ENCODE results near the gene TMEM26.
"Not testable (repeated sequence)": the region's sequence is repeated elsewhere in the genome, so short reads cannot be mapped to it uniquely, and the experiment has no call there.

TMEM26 gene

GRCh38 chr10:61391281-61391680, 61.9 kb downstream of the TMEM26 start:
- H3K14ac ChIP-seq (ENCODE audit: low read length in 2 of 2) = no peak overlapping the region
- H2AK5ac ChIP-seq (ENCODE audit: low read length, severe bottlenecking) = no peak overlapping the region
- no peak overlapping the region for H2BK5ac ChIP-seq (ENCODE audit: low read depth, low read length, poor library complexity, severe bottlenecking)
- H2BK12ac ChIP-seq (ENCODE audit: low read length in 2 of 2) = no peak overlapping the region
- H3K4ac ChIP-seq (ENCODE audit: low read depth in 1 of 2, low read length in 2 of 2) = no peak overlapping the region
- no peaks in the 10 kb centered on the region for H3K4me1 ChIP-seq (ENCODE audit: control insufficient read depth, insufficient read depth, low read depth, low read length)
- no peak overlapping the region for H4K91ac ChIP-seq (ENCODE audit: low read length)
- no peaks in the 10 kb centered on the region for H3K27me3 ChIP-seq (ENCODE audit: control insufficient read depth in 1 of 2, insufficient read depth in 1 of 2, low read length in 2 of 2)
- no peak overlapping the region for H3K4me2 ChIP-seq (ENCODE audit: low read length, poor library complexity, severe bottlenecking)
- H3K9me3 ChIP-seq (ENCODE audit: control insufficient read depth, low read length) = no peaks in the 10 kb centered on the region
- no peak overlapping the region for H2BK120ac ChIP-seq (ENCODE audit: low read depth, low read length)
- no peak overlapping the region for H3K4me3 ChIP-seq (ENCODE audit: insufficient read depth in 1 of 2, low read depth in 1 of 2, low read length in 2 of 2)
- H3K23ac ChIP-seq (ENCODE audit: low read length in 2 of 2) = no peak overlapping the region
- H3K79me1 ChIP-seq (replicated peaks; ENCODE audit: low read length, poor library complexity, severe bottlenecking) = no peaks in the 10 kb centered on the region
- no peaks in the 10 kb centered on the region for H3K36me3 ChIP-seq (ENCODE audit: control insufficient read depth in 1 of 2, insufficient read depth in 2 of 2, low read depth in 1 of 2, low read length in 2 of 2)
- H3K9ac ChIP-seq (ENCODE audit: low read length) = no peak overlapping the region
- no CpG with 5 or more reads among the region's 3 CpGs for WGBS
- H3K18ac ChIP-seq (ENCODE audit: low read depth in 1 of 2, low read length in 2 of 2) = no peak overlapping the region
- H2BK15ac ChIP-seq (ENCODE audit: low read depth, poor library complexity, severe bottlenecking) = no peak overlapping the region
- no peak overlapping the region for H3K27ac ChIP-seq (ENCODE audit: low read length, poor library complexity, severe bottlenecking)
- DNase-seq = no peak
- no peak overlapping the region for H4K8ac ChIP-seq (ENCODE audit: low read length)
- no peak overlapping the region for H2AFZ ChIP-seq (ENCODE audit: low read depth, low read length)

- no peak overlapping the region for H3K18ac ChIP-seq (ENCODE audit: low read depth in 1 of 2, low read length in 2 of 2)
- H2BK5ac ChIP-seq (ENCODE audit: low read depth, low read length, poor library complexity, severe bottlenecking) = no peak overlapping the region
- H2AFZ ChIP-seq (ENCODE audit: low read depth, low read length) = no peak overlapping the region
- H4K8ac ChIP-seq (ENCODE audit: low read length) = no peak overlapping the region
- H3K4me3 ChIP-seq (ENCODE audit: insufficient read depth in 1 of 2, low read depth in 1 of 2, low read length in 2 of 2) = no peak overlapping the region
- H3K9ac ChIP-seq (ENCODE audit: low read length) = no peak overlapping the region
- H3K27me3 ChIP-seq (ENCODE audit: control insufficient read depth in 1 of 2, insufficient read depth in 1 of 2, low read length in 2 of 2) = no peaks in the 10 kb centered on the region
- H2BK120ac ChIP-seq (ENCODE audit: low read depth, low read length) = no peak overlapping the region
- no peak overlapping the region for H3K27ac ChIP-seq (ENCODE audit: low read length, poor library complexity, severe bottlenecking)
- no peak overlapping the region for H2BK15ac ChIP-seq (ENCODE audit: low read depth, poor library complexity, severe bottlenecking)
- WGBS = 97% methylated on average over 4 of the region's 4 CpGs
- H3K36me3 ChIP-seq (ENCODE audit: control insufficient read depth in 1 of 2, insufficient read depth in 2 of 2, low read depth in 1 of 2, low read length in 2 of 2) = no peaks in the 10 kb centered on the region
- no peak overlapping the region for H3K4ac ChIP-seq (ENCODE audit: low read depth in 1 of 2, low read length in 2 of 2)
- H3K79me1 ChIP-seq (replicated peaks; ENCODE audit: low read length, poor library complexity, severe bottlenecking) = no peaks in the 10 kb centered on the region
- H2BK12ac ChIP-seq (ENCODE audit: low read length in 2 of 2) = no peak overlapping the region
- H2AK5ac ChIP-seq (ENCODE audit: low read length, severe bottlenecking) = no peak overlapping the region
- no peaks in the 10 kb centered on the region for H3K9me3 ChIP-seq (ENCODE audit: control insufficient read depth, low read length)
- no peak overlapping the region for H3K4me2 ChIP-seq (ENCODE audit: low read length, poor library complexity, severe bottlenecking)
- no peak overlapping the region for H4K91ac ChIP-seq (ENCODE audit: low read length)
- no peak for DNase-seq
- no peak overlapping the region for H3K23ac ChIP-seq (ENCODE audit: low read length in 2 of 2)
- no peak overlapping the region for H3K14ac ChIP-seq (ENCODE audit: low read length in 2 of 2)
- no peaks in the 10 kb centered on the region for H3K4me1 ChIP-seq (ENCODE audit: control insufficient read depth, insufficient read depth, low read depth, low read length)
Measured at GRCh38 chr10:61390851-61391250, 62.3 kb downstream of the TMEM26 start.

DNA sequence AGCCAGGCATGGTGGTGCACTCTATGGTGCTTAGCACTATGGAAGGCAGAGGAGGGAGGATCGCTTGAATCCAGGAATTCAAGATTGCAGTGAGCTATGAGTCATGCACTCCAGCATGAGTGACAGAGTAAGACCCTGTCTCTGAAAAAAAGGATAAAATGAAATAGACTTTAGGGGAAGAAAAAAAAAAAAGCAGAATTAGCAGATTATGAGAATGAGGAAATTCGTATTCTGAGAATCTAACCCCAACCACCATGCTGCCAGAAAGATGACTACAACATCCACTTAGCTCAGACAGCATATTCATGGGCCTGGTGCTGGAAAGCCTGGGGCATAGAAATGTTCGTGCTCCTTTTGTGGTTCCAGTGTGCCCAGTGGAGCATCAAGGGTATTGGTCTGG, 63.3 kb downstream of the TMEM26 start:
- no peak overlapping the region for H3K4me2 ChIP-seq (ENCODE audit: low read length, poor library complexity, severe bottlenecking)
- no peaks in the 10 kb centered on the region for H3K9me3 ChIP-seq (ENCODE audit: control insufficient read depth, low read length)
- H3K27ac ChIP-seq (ENCODE audit: low read length, poor library complexity, severe bottlenecking) = no peak overlapping the region

GRCh38 chr10:61388986-61389385, 64.2 kb downstream of the TMEM26 start:
- not testable (repeated sequence) for H2AK5ac ChIP-seq (ENCODE audit: low read length, severe bottlenecking); H2BK15ac ChIP-seq (ENCODE audit: low read depth, poor library complexity, severe bottlenecking); H2BK12ac ChIP-seq (ENCODE audit: low read length in 2 of 2); H3K14ac ChIP-seq (ENCODE audit: low read length in 2 of 2); H3K36me3 ChIP-seq (ENCODE audit: control insufficient read depth in 1 of 2, insufficient read depth in 2 of 2, low read depth in 1 of 2, low read length in 2 of 2); H4K91ac ChIP-seq (ENCODE audit: low read length); H2BK5ac ChIP-seq (ENCODE audit: low read depth, low read length, poor library complexity, severe bottlenecking); H3K79me1 ChIP-seq (replicated peaks; ENCODE audit: low read length, poor library complexity, severe bottlenecking); H3K18ac ChIP-seq (ENCODE audit: low read depth in 1 of 2, low read length in 2 of 2); H3K4me1 ChIP-seq (ENCODE audit: control insufficient read depth, insufficient read depth, low read depth, low read length); H3K4me2 ChIP-seq (ENCODE audit: low read length, poor library complexity, severe bottlenecking); H2AFZ ChIP-seq (ENCODE audit: low read depth, low read length); H3K4ac ChIP-seq (ENCODE audit: low read depth in 1 of 2, low read length in 2 of 2); H2BK120ac ChIP-seq (ENCODE audit: low read depth, low read length); DNase-seq; H3K4me3 ChIP-seq (ENCODE audit: insufficient read depth in 1 of 2, low read depth in 1 of 2, low read length in 2 of 2); H4K8ac ChIP-seq (ENCODE audit: low read length); H3K9me3 ChIP-seq (ENCODE audit: control insufficient read depth, low read length); H3K27me3 ChIP-seq (ENCODE audit: control insufficient read depth in 1 of 2, insufficient read depth in 1 of 2, low read length in 2 of 2); H3K27ac ChIP-seq (ENCODE audit: low read length, poor library complexity, severe bottlenecking); H3K23ac ChIP-seq (ENCODE audit: low read length in 2 of 2); H3K9ac ChIP-seq (ENCODE audit: low read length)
- WGBS = 97% methylated on average over 6 of the region's 6 CpGs

More for the DNA sequence above, 63.3 kb downstream of the TMEM26 start:
- H3K9ac ChIP-seq (ENCODE audit: low read length) = no peak overlapping the region
- no peak overlapping the region for H2AFZ ChIP-seq (ENCODE audit: low read depth, low read length)
- no peak overlapping the region for H2BK5ac ChIP-seq (ENCODE audit: low read depth, low read length, poor library complexity, severe bottlenecking)
- no peaks in the 10 kb centered on the region for H3K36me3 ChIP-seq (ENCODE audit: control insufficient read depth in 1 of 2, insufficient read depth in 2 of 2, low read depth in 1 of 2, low read length in 2 of 2)
- no peak overlapping the region for H2AK5ac ChIP-seq (ENCODE audit: low read length, severe bottlenecking)
- H2BK15ac ChIP-seq (ENCODE audit: low read depth, poor library complexity, severe bottlenecking) = no peak overlapping the region
- H2BK12ac ChIP-seq (ENCODE audit: low read length in 2 of 2) = no peak overlapping the region
- H3K4me3 ChIP-seq (ENCODE audit: insufficient read depth in 1 of 2, low read depth in 1 of 2, low read length in 2 of 2) = no peak overlapping the region
- H3K18ac ChIP-seq (ENCODE audit: low read depth in 1 of 2, low read length in 2 of 2) = no peak overlapping the region
- H3K23ac ChIP-seq (ENCODE audit: low read length in 2 of 2) = no peak overlapping the region
- H4K91ac ChIP-seq (ENCODE audit: low read length) = no peak overlapping the region
- no peaks in the 10 kb centered on the region for H3K79me1 ChIP-seq (replicated peaks; ENCODE audit: low read length, poor library complexity, severe bottlenecking)
- DNase-seq = no peak
- H3K4ac ChIP-seq (ENCODE audit: low read depth in 1 of 2, low read length in 2 of 2) = no peak overlapping the region
- WGBS = 83% methylated on average over 2 of the region's 3 CpGs
- H4K8ac ChIP-seq (ENCODE audit: low read length) = no peak overlapping the region
- no peaks in the 10 kb centered on the region for H3K27me3 ChIP-seq (ENCODE audit: control insufficient read depth in 1 of 2, insufficient read depth in 1 of 2, low read length in 2 of 2)
- no peak overlapping the region for H3K14ac ChIP-seq (ENCODE audit: low read length in 2 of 2)
- no peaks in the 10 kb centered on the region for H3K4me1 ChIP-seq (ENCODE audit: control insufficient read depth, insufficient read depth, low read depth, low read length)
- H2BK120ac ChIP-seq (ENCODE audit: low read depth, low read length) = no peak overlapping the region
